ENCODE results near the gene CC2D2B. TPM values are rescaled to one million over a fixed set of nuclear protein-coding genes. Genes with fewer than 3 reads are reported as not detected.

CC2D2B gene
- total and polyA plus RNA-seq, 2 experiments from 2014 or later, result 0.24 to 0.92 TPM

- TF ChIP-seq REST (IDR thresholded peaks at IDR 0.05; ENCODE audit: unreplicated experiment), result no peak
- TF ChIP-seq EZH2 (IDR thresholded peaks at IDR 0.05; ENCODE audit: low read depth, unreplicated experiment), result no peak
- no peak for TF ChIP-seq ETS1 (IDR thresholded peaks at IDR 0.05)
- TF ChIP-seq NANOG (IDR thresholded peaks at IDR 0.05; ENCODE audit: borderline replicate concordance), result no peak
- no peak for TF ChIP-seq CTCF (conservative IDR thresholded peaks at IDR 0.05; ENCODE audit: low read depth in 2 of 2)
Measured at GRCh38 chr10:95872158-95872711, 35.5 kb upstream of the CC2D2B start (continued).

- no peak overlapping the region for H3K4me3 ChIP-seq
- no peaks in the 10 kb centered on the region for H3K27me3 ChIP-seq (ENCODE audit: insufficient read depth)
- Mint-ChIP-seq H3K27me3 (ENCODE audit: insufficient read depth, low read depth, poor library complexity) (no peaks in the 10 kb centered on the region), H3K4me1 (no peaks in the 10 kb centered on the region), H3K9me3 (peaks cover 25% of the 10 kb centered on the region), H3K36me3 (ENCODE audit: low read depth) (peaks cover 47% of the 10 kb centered on the region), H3K4me3 (no peak overlapping the region), H3K27ac (no peak overlapping the region)
- H3K4me2 ChIP-seq, result no peak overlapping the region
- H3K36me3 ChIP-seq (ENCODE audit: insufficient read depth), result no peaks in the 10 kb centered on the region; the same call in none of the 2 replicates
- no peak overlapping the region for H2AFZ ChIP-seq
- no peaks in the 10 kb centered on the region for H4K20me1 ChIP-seq (replicated peaks; ENCODE audit: insufficient read depth)
- peak; percentile 59 for ATAC-seq
- H3F3A ChIP-seq (replicated peaks; ENCODE audit: low read depth), result no peaks in the 10 kb centered on the region
- DNase-seq (ENCODE audit: low spot score), result no peak
- H3K27ac ChIP-seq (ENCODE audit: low read depth), result no peak overlapping the region
- H3K4me1 ChIP-seq (ENCODE audit: insufficient read depth), result no peaks in the 10 kb centered on the region
- no peaks in the 10 kb centered on the region for H3K79me2 ChIP-seq (replicated peaks; ENCODE audit: insufficient read depth)
- H3K9me2 ChIP-seq (ENCODE audit: insufficient read depth), result no peaks in the 10 kb centered on the region
- TF ChIP-seq CTCF (conservative IDR thresholded peaks at IDR 0.05; ENCODE audit: low read depth in 2 of 2) (no peak), ZNF462 (CRISPR knock-in tag; IDR thresholded peaks at IDR 0.05) (no peak), NANOG (IDR thresholded peaks at IDR 0.05; ENCODE audit: borderline replicate concordance) (no peak), ZNF331 (CRISPR knock-in tag; IDR thresholded peaks at IDR 0.05; ENCODE audit: low read depth) (no peak), CREB1 (CRISPR knock-in tag; IDR thresholded peaks at IDR 0.05; ENCODE audit: low read depth) (no peak), ZNF114 (CRISPR knock-in tag; IDR thresholded peaks at IDR 0.05) (no peak)
Measured at GRCh38 chr10:95873139-95873538, 34.6 kb upstream of the CC2D2B start.

Data from GM23338 (cell line).